ENCODE results near the gene SEC11A.
A peak's percentile ranks its signal among the peaks of the same experiment; 100 is the strongest.

DNA sequence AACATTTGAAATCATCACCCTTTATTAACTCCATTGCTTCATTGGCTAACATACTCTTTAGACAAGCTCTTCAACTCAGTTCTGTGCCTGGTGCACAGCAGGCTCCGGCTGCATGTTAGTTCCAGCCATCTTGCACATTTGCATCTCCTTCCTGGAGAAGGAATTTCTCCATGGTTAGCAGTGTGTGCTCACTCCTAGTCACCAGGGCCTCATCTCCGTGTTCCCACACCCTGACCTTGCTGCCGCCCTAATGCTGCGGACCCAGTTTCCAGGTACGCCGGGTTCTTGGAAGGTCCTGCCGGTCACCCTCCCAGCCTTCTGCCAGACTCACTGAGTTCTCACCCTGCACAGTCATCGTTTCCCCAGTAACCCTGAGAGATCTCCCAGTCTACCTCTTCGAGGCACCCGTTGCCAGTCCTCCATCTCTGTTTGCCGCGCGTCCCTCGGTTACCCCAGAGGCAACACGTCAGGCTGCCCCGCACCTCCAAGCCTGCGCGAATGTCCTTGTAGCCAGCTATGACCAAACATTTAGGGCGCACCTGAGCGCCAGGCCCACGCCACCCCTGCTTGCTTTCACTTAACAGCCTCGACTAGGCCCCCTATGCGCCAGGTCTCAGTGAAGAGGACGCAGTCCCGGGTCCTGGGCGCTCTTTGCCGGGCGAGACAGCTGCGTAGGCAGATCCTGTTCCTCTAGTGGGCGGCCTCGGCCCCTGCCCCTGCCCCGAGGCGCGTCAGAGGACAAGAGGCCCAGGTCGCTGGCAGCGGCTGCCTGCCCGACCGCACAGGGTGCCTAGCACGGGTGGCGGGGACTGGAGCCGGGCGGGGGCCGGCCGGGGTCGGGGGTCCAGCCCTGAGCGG lies 31.7 kb upstream of the SEC11A start:
- no peak for TF ChIP-seq EZH2phosphoT487 (IDR thresholded peaks at IDR 0.05; ENCODE audit: low read length)
- TF ChIP-seq, protein P1, sequence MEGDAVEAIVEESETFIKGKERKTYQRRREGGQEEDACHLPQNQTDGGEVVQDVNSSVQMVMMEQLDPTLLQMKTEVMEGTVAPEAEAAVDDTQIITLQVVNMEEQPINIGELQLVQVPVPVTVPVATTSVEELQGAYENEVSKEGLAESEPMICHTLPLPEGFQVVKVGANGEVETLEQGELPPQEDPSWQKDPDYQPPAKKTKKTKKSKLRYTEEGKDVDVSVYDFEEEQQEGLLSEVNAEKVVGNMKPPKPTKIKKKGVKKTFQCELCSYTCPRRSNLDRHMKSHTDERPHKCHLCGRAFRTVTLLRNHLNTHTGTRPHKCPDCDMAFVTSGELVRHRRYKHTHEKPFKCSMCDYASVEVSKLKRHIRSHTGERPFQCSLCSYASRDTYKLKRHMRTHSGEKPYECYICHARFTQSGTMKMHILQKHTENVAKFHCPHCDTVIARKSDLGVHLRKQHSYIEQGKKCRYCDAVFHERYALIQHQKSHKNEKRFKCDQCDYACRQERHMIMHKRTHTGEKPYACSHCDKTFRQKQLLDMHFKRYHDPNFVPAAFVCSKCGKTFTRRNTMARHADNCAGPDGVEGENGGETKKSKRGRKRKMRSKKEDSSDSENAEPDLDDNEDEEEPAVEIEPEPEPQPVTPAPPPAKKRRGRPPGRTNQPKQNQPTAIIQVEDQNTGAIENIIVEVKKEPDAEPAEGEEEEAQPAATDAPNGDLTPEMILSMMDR (IDR thresholded peaks at IDR 0.05; ENCODE audit: low read length) = peak; percentile 15; the same call in 1 of the 2 replicates

All from MM.1S (cell line).